PC-3 (cell line): ENCODE results near the gene SLC22A2. TPM values are rescaled to one million over a fixed set of nuclear protein-coding genes. Genes with fewer than 3 reads are reported as not detected.

Experiments
- ATAC-seq: fragments of 200-7000 bp; cut with Tn5 transposase; 2 replicates; pipeline ENCODE4 v1.9.1; 2020; ENCODE audit warnings: mild to moderate bottlenecking, moderate library complexity
- BruUV-seq: library from RNA; stranded (reverse); fragments of 400-500 nt; replicated peaks from 2 replicates; lab custom pipeline; 2021; lab: Mats Ljungman, UMichigan
- CTCF ChIA-PET: fragments of 300-600 bp; sonication (Branson Sonifier 250); formaldehyde crosslinking; loops from one replicate; lab custom pipeline; 2022; ENCODE audit warnings: antibody characterized with exemption; lab: Charles Lee
- POLR2A ChIA-PET: fragments of 300-600 bp; sonication (Branson Sonifier 250); formaldehyde crosslinking; loops from one replicate; lab custom pipeline; 2022; ENCODE audit warnings: antibody characterized with exemption; ENCODE audit not compliant: unreplicated experiment; lab: Charles Lee
- DNase-seq: peaks from one replicate; pipeline ENCODE4 v3.0.0-alpha.2; 2015
- H2AFZ ChIP-seq: fragments of 300-600 bp; sonication (generic); 2 replicates; pipeline ENCODE4 v1.6.0; 2016; ENCODE audit warnings: antibody characterized with exemption, low read length
- H3F3A ChIP-seq: fragments of 300-600 bp; sonication (generic); one replicate; pipeline ENCODE4 v1.6.0; 2017; ENCODE audit warnings: antibody characterized with exemption, low read length, control low read depth, mild to moderate bottlenecking; ENCODE audit not compliant: unreplicated experiment
- H3K27ac ChIP-seq: fragments of 300-600 bp; sonication (generic); 2 replicates; pipeline ENCODE4 v1.5.1; 2016; ENCODE audit warnings: mild to moderate bottlenecking, low read length
- H3K27me3 ChIP-seq: fragments of 300-600 bp; sonication (generic); 2 replicates; pipeline ENCODE4 v1.6.1; 2016; ENCODE audit warnings: low read length, mixed read lengths
- H3K36me3 ChIP-seq: fragments of 300-600 bp; sonication (generic); 2 replicates; pipeline ENCODE4 v1.6.1; 2016; ENCODE audit warnings: low read depth, mixed run types, low read length, mixed read lengths
- H3K4me1 ChIP-seq: fragments of 300-600 bp; sonication (generic); 2 replicates; pipeline ENCODE4 v1.5.1; 2016; ENCODE audit warnings: low read length; ENCODE audit not compliant: insufficient read depth
- H3K4me2 ChIP-seq: fragments of 300-600 bp; sonication (generic); 2 replicates; pipeline ENCODE4 v1.6.0; 2016; ENCODE audit warnings: low read length
- H3K4me3 ChIP-seq: fragments of 300-600 bp; sonication (generic); 2 replicates; pipeline ENCODE4 v1.5.1; 2016; ENCODE audit warnings: mild to moderate bottlenecking, low read length, mixed read lengths
- H3K79me2 ChIP-seq: fragments of 300-600 bp; sonication (generic); 2 replicates; pipeline ENCODE4 v1.6.1; 2017; ENCODE audit warnings: low read length, mixed read lengths
- H3K9ac ChIP-seq: fragments of 300-600 bp; sonication (generic); 2 replicates; pipeline ENCODE4 v1.6.0; 2016; ENCODE audit warnings: mild to moderate bottlenecking, low read length
- H3K9me2 ChIP-seq: fragments of 300-600 bp; sonication (generic); replicated peaks from 2 replicates; pipeline ENCODE4 v1.6.1; 2016; ENCODE audit warnings: mixed run types, low read length, mixed read lengths
- H3K9me3 ChIP-seq: fragments of 300-600 bp; sonication (generic); 2 replicates; pipeline ENCODE4 v1.6.1; 2016; ENCODE audit warnings: low read length, mixed read lengths
- H4K20me1 ChIP-seq: fragments of 300-600 bp; sonication (generic); 2 replicates; pipeline ENCODE4 v1.6.1; 2016; ENCODE audit warnings: low read length, mixed read lengths
- CTCF ChIP-seq: fragments of 300-600 bp; sonication (generic); conservative IDR thresholded peaks from 2 replicates; pipeline ENCODE4 v1.5.1; 2017; ENCODE audit warnings: antibody characterized with exemption, low read depth, mild to moderate bottlenecking, low read length
- EZH2 ChIP-seq: fragments of 300-600 bp; sonication (generic); IDR thresholded peaks from one replicate; pipeline ENCODE4 v1.6.1; 2017; ENCODE audit warnings: antibody characterized with exemption, mild to moderate bottlenecking, low read length; ENCODE audit not compliant: unreplicated experiment
- EZH2phosphoT487 ChIP-seq: fragments of 300-600 bp; sonication (generic); IDR thresholded peaks from 2 replicates; pipeline ENCODE4 v1.6.1; 2018; ENCODE audit warnings: mild to moderate bottlenecking, antibody characterized with exemption, low read length, borderline replicate concordance
- intact Hi-C: fragments of 100-400 bp; cut with micrococcal nuclease; formaldehyde crosslinking; loops from 2 replicates; pipeline ENCODE4 v1.9.0; 2023
- total RNA-seq: library from RNA; depleted of rRNA; stranded (reverse); fragments of >200 nt; gene quantifications from 2 replicates; pipeline ENCODE4 v1.2.3, GENCODE V29; 2014

Gene SLC22A2
- total RNA-seq, 1 experiment from 2014 or later = not detected

- H3K4me3 ChIP-seq = no peak overlapping the region
- ATAC-seq (no peak), DNase-seq (no peak)
- H3K9me2 ChIP-seq = no peaks in the 10 kb centered on the region
- H3K27ac ChIP-seq = no peak overlapping the region
- ChIA-PET POLR2A (no interaction called here), CTCF (no interaction called here)
- H4K20me1 ChIP-seq = no peaks in the 10 kb centered on the region
- H3K4me1 ChIP-seq = peaks cover 16% of the 10 kb centered on the region
- no peaks in the 10 kb centered on the region for H3K27me3 ChIP-seq
- no peak overlapping the region for H3K9ac ChIP-seq
- no peaks in the 10 kb centered on the region for H3K79me2 ChIP-seq
- H3K4me2 ChIP-seq = no peak overlapping the region
- H2AFZ ChIP-seq = no peak overlapping the region
- H3K36me3 ChIP-seq = no peaks in the 10 kb centered on the region
- no peaks in the 10 kb centered on the region for H3F3A ChIP-seq
- intact Hi-C loops = no loop called here
- TF ChIP-seq EZH2 = no peak
- TF ChIP-seq CTCF = no peak
- no peak for TF ChIP-seq EZH2phosphoT487
- no TSS peak for BruUV-seq
- H3K9me3 ChIP-seq = no peaks in the 10 kb centered on the region
Measured at GRCh38 chr6:160269771-160270170, 11.2 kb upstream of the SLC22A2 start.

- DNase-seq = no peak
- ChIA-PET CTCF (no interaction called here), POLR2A (no interaction called here)
- TF ChIP-seq CTCF (no peak), EZH2phosphoT487 (no peak), EZH2 (no peak)
- BruUV-seq = no TSS peak
- Histone ChIP-seq H3K4me1 (peaks cover 14% of the 10 kb centered on the region), H3K4me2 (no peak overlapping the region), H3K9me2 (no peaks in the 10 kb centered on the region), H4K20me1 (no peaks in the 10 kb centered on the region), H3K9ac (no peak overlapping the region), H3K4me3 (no peak overlapping the region), H3K27ac (no peak overlapping the region), H3K79me2 (no peaks in the 10 kb centered on the region), H3F3A (no peaks in the 10 kb centered on the region), H2AFZ (no peak overlapping the region), H3K27me3 (no peaks in the 10 kb centered on the region), H3K36me3 (no peaks in the 10 kb centered on the region), H3K9me3 (no peaks in the 10 kb centered on the region)
- intact Hi-C loops = no loop called here
- ATAC-seq = no peak
Measured at GRCh38 chr6:160269023-160269521, 10.5 kb upstream of the SLC22A2 start.

GRCh38 chr6:160267102-160267501 is 8.5 kb upstream of the SLC22A2 start:
- Histone ChIP-seq H3K9me2 (no peaks in the 10 kb centered on the region), H3K4me3 (no peak overlapping the region), H3F3A (no peaks in the 10 kb centered on the region), H3K27ac (no peak overlapping the region), H3K36me3 (no peaks in the 10 kb centered on the region), H3K9me3 (no peaks in the 10 kb centered on the region), H3K4me2 (no peak overlapping the region), H3K9ac (no peak overlapping the region), H2AFZ (no peak overlapping the region), H3K4me1 (no peaks in the 10 kb centered on the region; the same call in 1 of the 2 replicates), H3K79me2 (no peaks in the 10 kb centered on the region), H4K20me1 (no peaks in the 10 kb centered on the region), H3K27me3 (no peaks in the 10 kb centered on the region)
- no peak for ATAC-seq
- TF ChIP-seq EZH2 (no peak), EZH2phosphoT487 (no peak), CTCF (no peak)
- intact Hi-C loops = no loop called here
- BruUV-seq = no TSS peak
- POLR2A ChIA-PET = no interaction called here
- CTCF ChIA-PET = no interaction called here
- no peak for DNase-seq
